ENCODE data around the gene RNF17. TPM values are rescaled to one million over a fixed set of nuclear protein-coding genes. Genes with fewer than 3 reads are reported as not detected.

The RNF17 gene
- total and polyA plus RNA-seq, 2 donors (not counting 3 experiments of a cell fraction or from before 2014, with no cell fraction given) = 0.30 TPM; not detected in 1

- peaks cover 39% of the 10 kb centered on the region for H3K79me2 ChIP-seq (ENCODE audit: control insufficient read depth, insufficient read depth, low read length)
- DNase-seq (ENCODE audit: low read depth, low spot score) (peak; percentile 98), FAIRE-seq (peak; percentile 92)
- dilution Hi-C loops (cut with MboI; ENCODE audit: extremely low pct_ligation_motif_present, low sequenced_read_pairs) (no loop called here), intact Hi-C loops (cut with micrococcal nuclease) (loop anchor here (5.0 kb wide), 1 partner anchor 411 kb away; the partner anchor contains the start of gene PARP4)
- H3K9ac ChIP-seq (replicated peaks; ENCODE audit: extremely low read depth, insufficient read depth, low read length) = peak overlapping the region; percentile 98
- CTCF ChIA-PET = no interaction called here
- H2AFZ ChIP-seq (ENCODE audit: low read depth, low read length) = peak overlapping the region; percentile 76
- H3K4me3 ChIP-seq (replicated peaks in 1 of 3; ENCODE audit: insufficient read depth in 1 of 3, low read depth in 1 of 3, low read length in 3 of 3) = peak overlapping the region; percentile 65 to 94 (median 84)
- TSS peak; percentile 98 for BruUV-seq (replicated peaks)
- no peaks in the 10 kb centered on the region for H3K9me3 ChIP-seq (replicated peaks; ENCODE audit: control insufficient read depth, insufficient read depth, low read length)
- peak overlapping the region; percentile 98 for H3K4me2 ChIP-seq (ENCODE audit: insufficient read depth, low read length)
- peaks cover 0 to 4% of the 10 kb centered on the region in 2 experiments for H3K27me3 ChIP-seq (ENCODE audit: control insufficient read depth in 2 of 2, insufficient read depth in 2 of 2, low read length in 2 of 2)
- TF ChIP-seq MYC (IDR thresholded peaks at IDR 0.05; ENCODE audit: low read depth, low read length) = peak; percentile 35
- peak; percentile 86 for TF ChIP-seq POLR2A (IDR thresholded peaks at IDR 0.05; ENCODE audit: low read depth, low read length)
- no peak for TF ChIP-seq EZH2 (IDR thresholded peaks at IDR 0.05; ENCODE audit: borderline replicate concordance, low read depth, low read length, severe bottlenecking)
- TF ChIP-seq JUN (IDR thresholded peaks at IDR 0.05; ENCODE audit: borderline replicate concordance, insufficient read depth, insufficient read length, low read depth) = no peak
- TF ChIP-seq GATA2 (IDR thresholded peaks at IDR 0.05; ENCODE audit: insufficient read depth, insufficient read length, low read depth, low read length) = no peak
- no peak for TF ChIP-seq FOS (IDR thresholded peaks at IDR 0.05; ENCODE audit: borderline replicate concordance, insufficient read depth, low read length)
- no peak for TF ChIP-seq CTCF (IDR thresholded peaks at IDR 0.05; ENCODE audit: extremely low read depth in 1 of 2, insufficient read depth in 1 of 2, low read depth in 1 of 2, low read length in 2 of 2)
- TF ChIP-seq MAX (IDR thresholded peaks at IDR 0.05; ENCODE audit: insufficient read depth, insufficient read length) = peak; percentile 50
- peak; percentile 55 for TF ChIP-seq POLR2AphosphoS5 (IDR thresholded peaks at IDR 0.05; ENCODE audit: insufficient read depth, low read depth, low read length)
- H3K27ac ChIP-seq (ENCODE audit: insufficient read depth, low read depth, low read length) = peak overlapping the region; percentile 96
- POLR2A ChIA-PET = interaction anchor here (0.6 kb wide), 1 partner anchor 1358 kb away, joined by 8 read pairs; no protein-coding TSS in a partner anchor
- H3K36me3 ChIP-seq (ENCODE audit: control insufficient read depth in 2 of 2, extremely low read depth in 1 of 2, insufficient read depth in 2 of 2, low read length in 2 of 2) = no peaks in the 10 kb centered on the region
- H4K20me1 ChIP-seq (replicated peaks; ENCODE audit: control insufficient read depth, extremely low read depth, insufficient read depth, low read length) = no peaks in the 10 kb centered on the region
- H3K9me1 ChIP-seq (replicated peaks; ENCODE audit: control insufficient read depth, extremely low read depth, insufficient read depth, low read length) = no peaks in the 10 kb centered on the region
- peaks cover 19% of the 10 kb centered on the region for H3K4me1 ChIP-seq (ENCODE audit: control insufficient read depth, extremely low read depth, insufficient read depth, low read length)
These were observed 159.0 kb downstream of the RNF17 start for GRCh38 chr13:24922745-24923591.

All from endothelial cell of umbilical vein (primary cell).